NCI-H1930 (cell line): ENCODE measurements around the gene CLCN1.

Experiments
- DNase-seq, 2 experiments: peaks; one replicate each; lab custom pipeline; 2025; lab: John Stamatoyannopoulos, UW

The CLCN1 gene

DNA sequence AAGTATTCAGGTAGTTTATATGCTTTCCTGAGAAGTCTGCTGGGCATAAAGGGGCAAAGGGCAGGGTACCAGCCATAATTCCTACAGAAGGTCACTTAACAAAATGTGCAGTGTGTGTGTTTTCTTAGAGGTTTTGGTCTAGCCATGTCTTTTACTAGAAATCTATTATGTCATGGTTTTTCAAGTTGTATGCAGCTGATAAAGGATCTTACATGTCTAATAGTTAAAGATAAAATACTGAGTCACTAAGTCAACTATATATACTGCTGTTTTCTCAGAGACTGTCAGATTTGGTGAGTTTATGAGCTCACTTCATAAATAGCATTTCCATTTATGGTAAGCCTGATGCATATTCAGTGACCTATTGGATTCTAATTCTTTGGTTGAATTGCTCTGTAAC lies 20.0 kb upstream of the CLCN1 start:
- no peak for DNase-seq

DNA sequence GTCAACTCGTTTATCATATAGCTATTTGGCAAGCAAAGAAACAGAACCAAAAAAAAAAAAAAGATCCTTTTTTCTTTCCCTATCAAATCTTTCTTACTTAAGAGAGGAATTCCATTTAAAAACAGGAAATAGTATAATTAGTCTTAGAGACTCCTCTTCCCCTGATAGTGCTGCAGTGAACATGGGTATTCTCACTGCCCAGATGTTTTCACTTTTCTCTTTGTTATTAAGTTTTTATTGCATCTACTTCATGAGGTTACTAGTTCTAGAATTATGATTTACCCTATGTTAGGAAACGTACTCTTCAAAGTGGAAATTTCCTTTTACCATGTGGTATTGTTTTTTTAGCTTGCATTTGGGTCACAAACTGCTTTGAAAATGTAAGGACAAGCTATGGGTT lies 19.2 kb upstream of the CLCN1 start:
- no peak for DNase-seq

DNA sequence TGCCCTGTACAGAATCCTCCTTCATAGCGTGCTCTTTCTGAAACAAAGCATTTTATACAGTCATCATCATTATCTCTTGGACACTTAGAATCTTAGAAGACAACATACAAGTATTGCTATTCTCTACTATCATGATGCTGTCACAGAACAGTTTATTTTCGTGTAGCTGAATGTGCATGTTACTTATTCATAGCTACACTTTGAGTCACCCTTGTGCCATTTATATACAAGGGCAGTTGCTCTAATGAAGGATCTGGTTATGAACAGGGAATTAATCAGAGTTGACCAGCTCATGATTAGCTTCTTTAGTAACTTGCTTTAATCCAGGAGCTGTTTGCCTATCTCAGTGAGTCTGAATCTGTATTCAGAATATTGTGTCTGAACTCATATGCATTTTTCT lies 16.6 kb upstream of the CLCN1 start:
- no peak for DNase-seq

DNA sequence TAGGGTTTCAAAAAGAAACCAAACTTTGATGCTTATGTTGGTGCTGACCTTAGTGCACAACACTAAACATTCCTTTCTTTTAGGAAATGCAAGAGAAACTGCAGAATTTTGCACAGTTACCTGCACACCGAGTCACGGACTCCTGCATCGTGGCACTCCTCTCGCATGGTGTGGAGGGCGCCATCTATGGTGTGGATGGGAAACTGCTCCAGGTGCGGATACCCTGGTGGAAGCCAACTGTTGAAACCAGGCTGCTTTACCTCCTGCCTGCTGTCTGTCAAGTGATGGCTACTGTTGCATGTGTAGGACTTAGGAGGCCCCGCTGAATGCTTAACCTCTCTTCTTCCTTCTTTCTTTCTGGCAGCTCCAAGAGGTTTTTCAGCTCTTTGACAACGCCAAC lies 16.1 kb upstream of the CLCN1 start:
- no peak for DNase-seq

DNA sequence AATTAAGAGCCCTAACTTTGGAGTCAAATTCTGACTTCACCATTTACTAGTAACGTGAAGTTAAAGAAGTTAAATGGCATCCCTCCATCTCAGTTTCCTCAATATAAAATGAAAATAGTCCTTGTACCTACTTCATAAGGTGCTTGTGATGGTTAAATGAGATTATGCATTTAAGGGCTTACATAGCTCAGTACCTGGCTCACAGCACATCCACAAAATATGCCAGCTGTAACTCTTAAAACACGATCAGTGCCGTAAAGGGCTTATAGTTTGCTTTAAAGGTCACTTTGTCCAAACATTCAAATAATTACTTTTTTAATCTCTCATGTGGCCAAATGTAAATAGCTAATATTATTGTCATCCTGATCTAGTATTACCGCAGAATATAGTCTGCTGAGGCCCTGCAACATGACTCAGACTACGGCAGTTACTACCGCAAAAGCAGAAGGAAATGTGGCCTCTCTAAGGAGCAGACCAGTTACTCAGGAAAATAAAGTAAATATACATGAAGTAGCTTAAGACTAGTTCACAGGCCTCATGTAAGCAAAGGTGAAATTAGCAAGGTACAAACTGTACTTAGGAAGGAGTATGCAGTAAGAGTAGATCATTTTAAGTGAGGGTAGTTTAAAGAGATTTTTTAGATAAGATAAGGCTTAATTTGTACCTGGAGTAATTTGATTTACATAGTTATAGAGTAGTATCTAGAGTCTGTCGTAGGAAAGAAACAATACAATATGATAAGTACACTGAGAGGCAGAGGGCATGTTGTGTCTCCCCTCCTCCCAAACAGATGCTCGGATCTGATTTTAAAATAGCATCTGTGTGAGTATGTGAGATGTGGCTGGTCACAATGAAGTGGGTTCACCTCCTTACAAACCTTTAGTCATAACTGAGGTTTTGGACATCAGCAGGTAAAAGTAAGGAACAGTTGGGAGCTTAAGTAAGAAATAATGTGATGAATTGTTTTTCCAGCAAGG lies 14.7 kb upstream of the CLCN1 start:
- DNase-seq = no peak

DNA sequence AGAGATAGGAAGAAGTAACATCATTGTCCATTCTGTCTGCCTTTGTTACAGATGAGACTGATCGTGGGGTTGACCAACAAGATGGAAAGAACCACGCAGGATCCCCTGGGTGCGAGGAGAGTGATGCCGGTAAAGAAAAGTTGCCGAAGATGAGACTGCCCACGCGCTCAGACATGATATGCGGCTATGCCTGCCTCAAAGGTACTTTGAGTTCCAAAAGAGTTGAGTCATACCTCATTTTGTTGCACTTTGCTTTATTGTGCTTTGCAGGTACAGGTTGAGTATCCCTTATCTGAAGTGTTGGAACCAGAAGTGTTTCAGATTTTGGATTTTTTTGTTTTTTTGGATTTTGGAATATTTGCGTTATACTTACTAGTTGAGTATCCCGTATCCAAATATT lies 12.2 kb upstream of the CLCN1 start:
- DNase-seq = no peak

DNA sequence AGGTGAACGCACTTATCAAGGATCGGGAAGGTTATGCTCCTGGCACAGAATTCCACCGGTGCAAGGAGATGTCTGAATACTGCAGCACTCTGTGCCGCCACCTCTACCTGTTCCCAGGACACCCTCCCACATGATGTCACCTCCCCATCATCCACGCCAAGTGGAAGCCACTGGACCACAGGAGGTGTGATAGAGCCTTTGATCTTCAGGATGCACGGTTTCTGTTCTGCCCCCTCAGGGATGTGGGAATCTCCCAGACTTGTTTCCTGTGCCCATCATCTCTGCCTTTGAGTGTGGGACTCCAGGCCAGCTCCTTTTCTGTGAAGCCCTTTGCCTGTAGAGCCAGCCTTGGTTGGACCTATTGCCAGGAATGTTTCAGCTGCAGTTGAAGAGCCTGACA lies 11.0 kb upstream of the CLCN1 start:
- no peak for DNase-seq

DNA sequence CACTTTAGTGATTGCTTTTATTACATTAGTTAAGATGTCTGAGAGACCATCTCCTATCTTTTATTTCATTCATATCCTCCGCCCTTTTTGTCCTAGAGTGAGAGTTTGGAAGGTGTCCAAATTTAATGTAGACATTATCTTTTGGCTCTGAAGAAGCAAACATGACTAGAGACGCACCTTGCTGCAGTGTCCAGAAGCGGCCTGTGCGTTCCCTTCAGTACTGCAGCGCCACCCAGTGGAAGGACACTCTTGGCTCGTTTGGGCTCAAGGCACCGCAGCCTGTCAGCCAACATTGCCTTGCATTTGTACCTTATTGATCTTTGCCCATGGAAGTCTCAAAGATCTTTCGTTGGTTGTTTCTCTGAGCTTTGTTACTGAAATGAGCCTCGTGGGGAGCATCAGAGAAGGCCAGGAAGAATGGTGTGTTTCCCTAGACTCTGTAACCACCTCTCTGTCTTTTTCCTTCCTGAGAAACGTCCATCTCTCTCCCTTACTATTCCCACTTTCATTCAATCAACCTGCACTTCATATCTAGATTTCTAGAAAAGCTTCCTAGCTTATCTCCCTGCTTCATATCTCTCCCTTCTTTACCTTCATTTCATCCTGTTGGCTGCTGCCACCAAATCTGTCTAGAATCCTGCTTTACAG lies 10.4 kb upstream of the CLCN1 start:
- peak in 1 of 2 experiments; percentile 5 for DNase-seq

DNA sequence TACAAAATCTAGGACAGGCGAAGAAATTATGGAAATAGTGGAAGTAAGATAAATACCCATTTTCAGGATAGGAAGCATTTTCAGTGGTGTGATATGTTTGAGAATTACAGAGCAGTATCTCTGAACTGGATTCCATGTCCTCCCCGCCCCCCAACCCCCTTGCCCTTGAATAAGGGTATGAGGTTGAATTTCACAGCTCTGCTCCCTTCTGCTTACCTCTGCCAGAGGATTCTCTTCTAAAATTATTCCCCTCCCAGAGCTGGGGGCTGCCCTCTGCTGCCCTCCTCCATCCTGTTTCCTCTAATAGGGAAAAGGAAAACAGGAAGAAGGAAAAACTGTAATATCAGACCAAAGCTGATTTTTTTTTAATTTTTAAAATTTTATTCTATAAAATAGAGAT lies 7.3 kb upstream of the CLCN1 start:
- no peak for DNase-seq

DNA sequence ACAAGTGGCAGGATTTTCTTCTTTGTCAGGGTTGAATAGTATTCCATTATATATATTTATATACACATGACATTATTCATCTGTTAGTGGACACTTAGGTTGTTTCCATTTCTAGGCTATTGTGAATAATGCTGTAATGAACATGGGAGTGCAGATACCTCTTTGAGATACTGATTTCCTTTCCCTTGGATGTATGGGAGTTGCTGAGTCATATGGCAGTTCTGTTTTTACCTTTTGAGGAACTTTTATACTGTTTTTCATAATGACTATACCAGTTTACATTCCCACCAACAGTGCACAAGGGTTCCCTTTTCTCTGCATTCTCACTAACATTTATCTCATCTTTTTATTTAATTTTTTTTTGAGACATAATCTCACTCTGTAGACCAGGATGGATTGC lies 1.8 kb upstream of the CLCN1 start:
- DNase-seq = no peak

DNA sequence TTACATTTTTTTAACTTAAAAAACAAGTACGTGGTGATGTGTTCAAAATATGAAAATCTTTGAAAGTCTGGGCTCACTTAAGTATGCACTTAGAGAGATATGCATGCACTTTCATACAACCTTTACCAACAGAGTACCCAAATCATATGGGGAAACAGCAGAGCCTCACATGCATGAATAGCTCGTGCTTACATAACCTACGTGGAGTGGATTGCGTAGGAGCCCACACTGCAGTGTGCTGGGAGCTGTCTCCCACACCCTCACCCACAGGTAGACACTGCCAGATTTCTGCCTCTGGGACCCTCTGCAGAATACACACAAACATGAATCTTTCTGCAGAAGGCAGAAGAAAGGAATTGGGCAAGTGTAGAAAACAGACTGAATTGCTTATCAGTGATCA lies 581 bp downstream of the CLCN1 start:
- no peak for DNase-seq

DNA sequence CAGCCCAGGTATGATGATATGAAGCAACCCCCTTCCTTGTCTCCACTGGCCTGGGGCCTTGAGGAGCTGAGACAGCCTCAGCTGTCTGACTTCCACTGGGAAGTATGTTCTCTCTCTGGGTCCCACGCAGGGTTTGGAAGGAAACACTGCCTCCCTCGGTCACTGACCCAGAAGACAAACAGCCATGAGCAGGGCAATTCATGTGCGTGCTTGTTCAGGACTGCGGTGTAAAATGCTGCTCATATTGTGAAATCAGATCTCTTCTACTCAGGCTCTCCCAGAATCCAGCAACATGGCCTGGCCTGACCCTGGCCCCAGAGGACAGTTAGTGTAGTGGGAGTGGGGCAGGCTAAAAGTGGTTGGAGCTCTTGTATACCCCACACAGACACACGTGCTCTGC lies 2.8 kb downstream of the CLCN1 start:
- DNase-seq = no peak

DNA sequence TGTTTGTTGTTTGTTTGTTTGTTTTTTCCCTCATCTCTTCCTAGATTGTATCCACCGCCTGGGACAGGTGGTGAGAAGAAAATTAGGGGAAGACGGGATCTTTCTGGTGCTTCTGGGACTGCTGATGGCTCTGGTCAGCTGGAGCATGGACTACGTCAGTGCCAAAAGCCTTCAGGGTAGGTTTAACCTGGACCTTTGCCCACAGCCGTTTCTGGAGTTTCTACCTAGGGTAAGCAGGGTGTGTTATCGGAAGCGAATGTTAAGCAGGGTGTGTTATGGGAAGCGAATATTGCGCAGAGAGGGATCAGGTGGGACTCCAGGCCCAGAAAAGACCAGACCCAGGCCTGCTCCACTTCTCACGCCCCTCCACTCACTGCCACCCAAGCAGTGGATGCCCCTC lies 4.7 kb downstream of the CLCN1 start:
- DNase-seq = no peak

DNA sequence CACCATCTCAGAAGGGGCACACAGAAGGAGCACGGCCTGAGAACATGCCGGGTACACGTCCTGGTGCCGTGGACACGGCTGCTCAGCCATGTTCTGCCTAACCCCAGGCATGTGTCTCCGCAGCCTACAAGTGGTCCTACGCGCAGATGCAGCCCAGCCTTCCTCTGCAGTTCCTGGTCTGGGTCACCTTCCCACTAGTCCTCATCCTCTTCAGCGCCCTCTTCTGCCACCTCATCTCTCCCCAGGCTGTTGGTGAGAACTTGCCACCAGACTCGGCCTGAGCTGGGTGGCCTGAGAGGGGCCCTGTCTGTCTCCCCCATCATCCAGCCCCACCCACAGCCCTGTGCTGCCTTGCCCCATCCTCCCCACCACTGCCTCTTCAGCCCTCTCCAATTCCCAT lies 5.3 kb downstream of the CLCN1 start:
- no peak for DNase-seq

DNA sequence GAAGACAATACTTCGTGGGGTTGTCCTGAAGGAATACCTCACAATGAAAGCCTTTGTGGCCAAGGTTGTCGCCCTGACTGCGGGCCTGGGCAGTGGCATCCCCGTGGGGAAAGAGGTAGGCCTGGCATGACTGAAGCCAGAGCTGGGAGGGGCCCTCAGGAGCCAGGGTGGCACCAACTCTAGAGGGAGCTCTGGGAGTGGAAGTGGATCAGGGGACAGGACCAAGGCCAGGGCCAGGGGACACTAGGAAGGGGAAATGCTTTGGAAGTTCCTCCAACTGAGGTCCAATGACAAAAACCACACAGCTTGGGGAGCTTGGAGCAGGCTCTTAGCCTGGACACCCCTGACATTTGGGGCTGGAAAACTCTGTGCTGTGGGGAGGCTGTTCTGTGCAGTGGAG lies 5.8 kb downstream of the CLCN1 start:
- DNase-seq = no peak

DNA sequence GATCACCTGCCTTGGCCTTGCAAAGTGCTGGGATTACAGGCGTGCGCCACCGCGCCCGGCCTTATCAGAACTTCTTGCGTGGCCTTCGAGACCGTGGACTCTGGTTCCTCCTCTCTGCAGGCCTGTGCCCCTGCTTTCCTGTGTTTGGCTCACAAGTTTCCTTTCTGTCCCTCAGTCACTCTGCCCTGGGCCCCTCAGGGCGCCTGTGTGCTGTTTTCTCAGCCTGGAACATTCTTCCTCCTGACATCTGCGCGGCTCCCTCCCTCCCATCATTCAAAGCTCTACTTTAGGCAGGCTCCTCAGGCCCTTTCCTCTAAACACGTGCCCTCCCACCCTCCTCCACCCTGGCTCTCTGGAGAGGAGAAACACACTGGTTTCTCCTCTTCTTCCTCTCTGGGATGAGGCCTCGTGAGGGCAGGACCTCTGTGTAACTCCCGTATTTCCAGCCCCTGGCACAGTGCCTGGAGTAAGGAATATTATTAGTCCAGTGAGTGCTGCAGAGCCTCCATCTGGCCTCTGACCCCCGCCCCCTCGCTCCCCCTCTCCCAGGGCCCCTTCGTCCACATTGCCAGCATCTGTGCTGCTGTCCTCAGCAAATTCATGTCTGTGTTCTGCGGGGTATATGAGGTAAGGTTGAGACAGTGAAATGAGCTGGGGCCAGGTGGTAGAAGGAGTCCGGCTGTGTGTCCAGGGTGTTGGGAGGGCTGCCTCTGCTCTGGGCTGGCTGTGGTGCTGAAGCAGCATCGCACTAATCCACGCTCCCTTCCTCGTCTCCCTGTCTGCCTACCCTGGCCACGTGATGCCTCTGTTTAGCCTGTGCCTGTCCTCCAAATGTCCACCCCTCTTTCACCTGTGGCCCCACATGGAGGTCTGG lies 7.1 kb downstream of the CLCN1 start:
- no peak for DNase-seq

DNA sequence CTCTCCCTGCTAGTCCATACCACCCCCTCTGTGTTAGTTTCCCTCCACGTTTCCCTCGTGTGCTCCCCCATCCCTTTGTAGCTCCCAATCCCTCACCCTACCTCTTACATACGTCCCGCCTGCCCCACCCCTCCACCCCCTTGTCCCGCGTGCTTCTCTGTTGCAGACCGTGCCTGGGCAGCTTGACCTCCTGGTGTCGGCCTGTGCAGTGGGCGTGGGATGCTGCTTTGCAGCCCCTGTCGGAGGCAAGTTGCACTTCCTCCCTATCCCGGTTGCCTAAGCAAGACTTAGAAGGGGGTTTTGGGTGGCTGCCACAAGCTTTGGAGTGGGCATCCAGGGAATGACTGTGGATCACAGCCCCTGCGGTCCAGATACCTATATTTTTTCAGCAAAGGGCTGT lies 7.7 kb downstream of the CLCN1 start:
- DNase-seq = no peak

DNA sequence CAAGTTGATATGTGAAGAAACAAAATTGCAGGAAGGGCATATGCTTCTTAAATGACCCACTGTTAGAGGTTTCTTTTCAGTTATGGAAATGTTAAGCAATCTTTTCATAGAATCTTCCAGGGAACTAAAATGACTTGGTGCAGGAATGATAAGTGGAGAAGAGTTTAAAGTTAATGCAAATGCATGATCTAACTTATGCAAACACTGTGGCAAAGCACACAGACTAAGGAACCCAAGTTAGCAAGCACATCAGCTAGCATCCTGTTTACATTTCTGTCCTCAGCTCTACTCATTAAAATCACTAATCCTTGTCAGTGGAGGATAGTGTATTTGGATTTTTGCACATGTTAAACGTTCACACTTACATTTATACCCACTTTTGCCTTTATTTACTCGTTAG lies 9.3 kb downstream of the CLCN1 start:
- no peak for DNase-seq

DNA sequence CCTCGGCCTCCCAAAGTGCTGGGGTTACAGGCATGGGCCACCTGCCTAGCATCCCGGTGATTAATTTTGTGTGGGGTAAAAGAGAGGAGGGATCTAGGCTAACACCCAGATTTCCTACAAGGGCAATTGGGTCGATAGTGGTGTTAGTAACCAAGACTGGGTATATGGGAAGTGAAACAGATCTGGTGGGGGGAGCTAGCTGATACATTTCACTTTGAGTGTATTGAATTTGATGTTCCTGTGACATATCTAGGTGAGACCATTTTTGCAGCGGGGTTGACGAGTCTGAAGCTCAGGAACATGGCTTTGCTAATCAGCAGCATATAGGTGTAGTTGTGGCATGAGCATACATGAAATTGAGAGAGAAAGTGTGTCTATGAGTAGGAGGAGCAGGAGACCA lies 12.0 kb downstream of the CLCN1 start:
- no peak for DNase-seq

DNA sequence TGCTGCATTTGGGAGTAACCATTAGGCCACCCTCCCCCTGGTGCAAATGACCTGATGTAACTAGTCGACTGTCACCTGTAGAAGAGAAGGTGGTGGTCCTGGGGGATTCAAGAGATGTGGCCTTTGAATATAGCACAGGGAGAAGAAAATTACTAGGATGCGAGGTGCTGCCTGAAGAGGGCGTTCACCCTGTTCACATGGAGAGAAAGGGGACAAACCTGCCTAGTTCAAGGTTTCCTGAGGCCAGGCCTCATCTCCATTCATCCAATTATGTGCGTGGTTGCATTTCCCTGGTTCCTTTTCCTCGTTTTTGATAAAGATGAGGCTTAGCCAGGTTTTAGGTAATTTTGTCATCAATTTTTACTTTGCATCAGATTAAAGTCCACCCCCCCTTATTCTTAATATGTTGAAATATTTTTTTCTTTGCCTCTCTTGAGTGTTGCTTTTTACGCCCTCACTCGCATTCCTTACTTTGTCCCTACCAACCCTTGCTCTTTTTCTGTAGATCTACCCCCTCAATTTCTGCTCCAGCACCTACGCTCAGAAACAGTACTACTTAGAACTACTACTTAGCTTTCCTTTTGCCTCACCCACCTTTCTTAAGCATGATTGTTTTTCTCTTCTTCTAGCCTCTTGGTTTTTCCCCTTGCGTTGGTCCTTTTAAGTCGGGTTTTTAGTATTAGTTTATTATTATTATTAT lies 13.7 kb downstream of the CLCN1 start:
- DNase-seq = no peak

DNA sequence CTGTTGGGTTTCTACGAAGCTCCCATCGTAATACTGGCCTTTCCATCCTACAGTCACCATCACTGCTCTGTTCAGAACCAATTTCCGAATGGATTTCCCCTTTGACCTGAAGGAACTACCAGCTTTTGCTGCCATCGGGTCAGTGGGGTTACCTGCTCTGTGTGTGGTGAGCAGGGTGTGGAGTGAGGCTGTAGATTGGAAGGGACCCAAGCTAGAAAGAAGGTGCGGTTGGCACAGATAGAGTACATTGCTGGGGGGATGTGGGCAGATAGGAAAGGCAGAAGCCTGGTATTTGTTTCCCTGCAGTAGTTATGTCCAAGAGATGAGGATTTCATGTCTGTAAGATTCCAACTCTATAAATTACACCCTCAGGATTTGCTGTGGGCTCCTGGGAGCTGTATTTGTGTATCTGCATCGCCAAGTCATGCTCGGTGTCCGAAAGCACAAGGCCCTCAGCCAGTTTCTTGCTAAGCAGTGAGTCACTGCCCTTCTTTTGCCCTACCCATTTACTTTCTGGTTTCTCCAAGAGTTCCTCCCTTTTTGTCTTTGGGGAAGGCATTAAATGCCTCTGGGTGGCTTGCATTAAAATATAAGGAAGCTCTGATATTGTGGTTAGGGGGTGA lies 15.4 kb downstream of the CLCN1 start:
- DNase-seq = no peak

DNA sequence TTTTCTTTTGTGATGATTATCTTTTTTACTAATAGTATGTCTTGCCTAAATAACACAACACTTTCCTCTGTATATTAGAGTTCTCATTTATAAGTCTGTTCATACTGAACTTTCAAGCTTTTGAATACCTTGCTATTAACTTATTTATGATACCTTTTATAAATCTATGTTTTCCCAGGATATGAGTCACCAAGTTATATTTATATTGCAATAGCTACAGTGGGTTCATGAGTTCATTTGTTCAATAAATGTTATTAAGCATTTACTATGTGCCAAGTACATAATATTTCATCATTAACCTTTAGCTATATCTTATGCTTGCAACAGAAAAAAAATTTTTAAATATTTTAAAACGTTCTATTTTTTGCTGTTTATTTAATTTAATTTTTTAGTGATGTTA lies 18.3 kb downstream of the CLCN1 start:
- DNase-seq = no peak
